ENCODE data around the gene BEND6.

BEND6 gene

DNA sequence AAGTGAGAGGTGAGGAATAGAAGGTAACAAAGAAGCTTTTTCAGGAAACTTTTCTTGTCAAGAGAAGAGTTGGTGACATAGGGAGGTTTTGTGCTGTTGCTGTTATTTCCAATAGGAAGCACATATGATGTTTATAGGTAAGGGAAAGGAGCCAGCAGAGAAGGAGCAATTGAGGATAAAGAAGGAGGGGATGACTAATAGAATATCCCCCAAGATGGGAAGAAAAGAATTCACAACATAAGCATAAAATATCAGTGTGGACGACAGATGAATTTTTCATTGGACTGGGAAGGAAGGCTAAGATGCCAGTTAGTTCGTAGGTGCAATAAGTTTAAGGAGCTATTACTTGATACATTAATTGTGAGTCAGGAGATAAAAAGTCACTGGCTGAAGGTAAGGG, 8.5 kb upstream of the BEND6 start:
- no peak overlapping the region for H3K27ac ChIP-seq
- in situ Hi-C loops (cut with HindIII; ENCODE audit: low pct_ligation_motif_present, low sequenced_read_pairs) = no loop called here
- H3K4me3 ChIP-seq (ENCODE audit: low read depth, low read length) = no peak overlapping the region
- H3K27me3 ChIP-seq (replicated peaks) = no peaks in the 10 kb centered on the region
- TF ChIP-seq, protein P1, sequence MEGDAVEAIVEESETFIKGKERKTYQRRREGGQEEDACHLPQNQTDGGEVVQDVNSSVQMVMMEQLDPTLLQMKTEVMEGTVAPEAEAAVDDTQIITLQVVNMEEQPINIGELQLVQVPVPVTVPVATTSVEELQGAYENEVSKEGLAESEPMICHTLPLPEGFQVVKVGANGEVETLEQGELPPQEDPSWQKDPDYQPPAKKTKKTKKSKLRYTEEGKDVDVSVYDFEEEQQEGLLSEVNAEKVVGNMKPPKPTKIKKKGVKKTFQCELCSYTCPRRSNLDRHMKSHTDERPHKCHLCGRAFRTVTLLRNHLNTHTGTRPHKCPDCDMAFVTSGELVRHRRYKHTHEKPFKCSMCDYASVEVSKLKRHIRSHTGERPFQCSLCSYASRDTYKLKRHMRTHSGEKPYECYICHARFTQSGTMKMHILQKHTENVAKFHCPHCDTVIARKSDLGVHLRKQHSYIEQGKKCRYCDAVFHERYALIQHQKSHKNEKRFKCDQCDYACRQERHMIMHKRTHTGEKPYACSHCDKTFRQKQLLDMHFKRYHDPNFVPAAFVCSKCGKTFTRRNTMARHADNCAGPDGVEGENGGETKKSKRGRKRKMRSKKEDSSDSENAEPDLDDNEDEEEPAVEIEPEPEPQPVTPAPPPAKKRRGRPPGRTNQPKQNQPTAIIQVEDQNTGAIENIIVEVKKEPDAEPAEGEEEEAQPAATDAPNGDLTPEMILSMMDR (IDR thresholded peaks at IDR 0.05; ENCODE audit: low read depth, low read length, missing control alignments) = no peak
- no peaks in the 10 kb centered on the region for H3K36me3 ChIP-seq (replicated peaks)
- no peak for DNase-seq

DNA sequence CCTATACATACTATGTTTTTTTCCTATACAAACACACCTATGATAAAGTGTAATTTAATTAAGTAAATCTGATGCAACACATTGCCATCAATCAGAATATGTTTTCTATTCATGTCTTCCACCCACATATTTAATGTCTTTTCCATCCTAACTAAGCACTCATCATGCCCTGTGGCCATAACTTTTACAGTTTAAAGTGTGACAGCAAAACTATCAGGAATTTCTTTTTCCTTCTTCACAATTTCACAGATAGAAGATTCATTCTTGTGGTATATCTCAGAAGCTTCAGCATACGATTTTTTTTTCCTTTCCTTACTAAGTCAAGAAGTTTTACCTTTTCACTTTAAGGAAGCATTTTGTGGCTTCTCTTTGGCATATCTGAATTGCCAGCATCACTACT, 7.0 kb upstream of the BEND6 start:
- TF ChIP-seq, protein P1 (IDR thresholded peaks at IDR 0.05; ENCODE audit: low read depth, low read length, missing control alignments) = no peak
- in situ Hi-C loops (cut with HindIII; ENCODE audit: low pct_ligation_motif_present, low sequenced_read_pairs) = no loop called here
- no peak overlapping the region for H3K27ac ChIP-seq

GRCh38 chr6:56949265-56949664, 5.6 kb upstream of the BEND6 start:
- Histone ChIP-seq H3K36me3 (replicated peaks) (no peaks in the 10 kb centered on the region), H3K4me3 (ENCODE audit: low read depth, low read length) (no peak overlapping the region), H3K27ac (peak overlapping the region; percentile 56), H3K27me3 (replicated peaks) (no peaks in the 10 kb centered on the region)
- in situ Hi-C loops (cut with HindIII; ENCODE audit: low pct_ligation_motif_present, low sequenced_read_pairs) = no loop called here
- TF ChIP-seq, protein P1 (IDR thresholded peaks at IDR 0.05; ENCODE audit: low read depth, low read length, missing control alignments) = no peak
- DNase-seq = peak; percentile 38

More for the DNA sequence above, 7.0 kb upstream of the BEND6 start:
- Histone ChIP-seq H3K27me3 (replicated peaks) (no peaks in the 10 kb centered on the region), H3K4me3 (ENCODE audit: low read depth, low read length) (no peak overlapping the region), H3K36me3 (replicated peaks) (no peaks in the 10 kb centered on the region)
- no peak for DNase-seq

DNA sequence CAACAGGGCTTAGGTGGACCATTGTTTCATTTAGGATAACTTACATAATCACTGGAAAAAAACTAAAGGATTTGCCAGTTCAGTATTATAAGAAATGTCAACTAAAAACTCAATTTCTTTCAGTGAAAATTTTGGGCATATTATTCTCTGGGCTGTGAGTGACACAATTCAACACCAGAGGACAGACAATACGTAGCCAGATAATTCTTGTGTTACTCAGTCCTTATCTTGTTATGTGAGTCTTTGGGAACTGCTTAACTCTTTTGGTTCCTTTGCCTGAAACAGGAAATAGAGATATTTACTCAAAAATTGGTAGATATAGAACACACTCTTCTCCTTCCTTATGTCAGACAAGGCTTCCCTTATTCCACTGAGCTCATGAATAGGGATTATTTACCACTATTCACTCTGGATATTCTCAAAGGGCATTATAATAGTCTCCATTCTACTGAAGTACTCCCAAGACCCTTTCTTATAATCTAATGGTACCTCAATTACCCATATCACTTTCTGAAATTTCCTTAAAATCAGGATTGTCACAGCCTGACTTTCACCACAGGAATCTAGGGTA, 4.9 kb upstream of the BEND6 start:
- H3K36me3 ChIP-seq (replicated peaks) = no peaks in the 10 kb centered on the region
- H3K27ac ChIP-seq = peak overlapping the region; percentile 56
- TF ChIP-seq, protein P1 (IDR thresholded peaks at IDR 0.05; ENCODE audit: low read depth, low read length, missing control alignments) = no peak
- no peak overlapping the region for H3K4me3 ChIP-seq (ENCODE audit: low read depth, low read length)
- DNase-seq = peak; percentile 35
- in situ Hi-C loops (cut with HindIII; ENCODE audit: low pct_ligation_motif_present, low sequenced_read_pairs) = no loop called here
- H3K27me3 ChIP-seq (replicated peaks) = no peaks in the 10 kb centered on the region

- TF ChIP-seq, protein P1 (IDR thresholded peaks at IDR 0.05; ENCODE audit: low read depth, low read length, missing control alignments) = no peak
- in situ Hi-C loops (cut with HindIII; ENCODE audit: low pct_ligation_motif_present, low sequenced_read_pairs) = no loop called here
- Histone ChIP-seq H3K27me3 (replicated peaks) (no peaks in the 10 kb centered on the region), H3K36me3 (replicated peaks) (no peaks in the 10 kb centered on the region), H3K4me3 (ENCODE audit: low read depth, low read length) (no peak overlapping the region), H3K27ac (peak overlapping the region; percentile 7)
- DNase-seq = no peak
These were observed 3.7 kb upstream of the BEND6 start for GRCh38 chr6:56951049-56951831.

All from brain microvascular endothelial cell (primary cell).